HG03354 (cell line): ENCODE measurements around the gene ARSB.
"Not testable (repeated sequence)": the region's sequence is repeated elsewhere in the genome, so short reads cannot be mapped to it uniquely, and the experiment has no call there.

ENCODE experiments used
- ATAC-seq: cut with Tn5 transposase; IDR thresholded peaks from one replicate; pipeline ENCODE4 v1.9.1; 2021; ENCODE audit warnings: mild to moderate bottlenecking; ENCODE audit not compliant: unreplicated experiment, poor library complexity, severe bottlenecking

ARSB gene

DNA sequence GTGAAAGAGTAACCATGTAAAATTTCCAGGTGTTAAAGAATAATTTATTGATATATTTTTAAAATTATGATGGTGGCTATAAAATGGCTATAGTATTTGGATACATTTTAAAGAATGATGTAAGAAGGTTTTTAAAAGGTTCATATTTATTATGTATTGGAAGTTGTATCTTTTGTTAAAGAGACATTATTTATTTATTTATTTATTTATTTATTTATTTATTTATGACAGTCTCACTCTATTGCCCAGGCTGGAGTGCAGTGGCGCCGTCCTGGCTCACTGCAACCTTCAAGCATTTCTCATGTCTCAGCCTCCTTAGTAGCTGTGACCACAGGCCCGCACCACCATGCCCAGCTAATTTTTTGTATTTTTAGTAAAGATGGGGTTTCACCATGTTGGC, 247.0 kb downstream of the ARSB start:
- ATAC-seq: no peak

DNA sequence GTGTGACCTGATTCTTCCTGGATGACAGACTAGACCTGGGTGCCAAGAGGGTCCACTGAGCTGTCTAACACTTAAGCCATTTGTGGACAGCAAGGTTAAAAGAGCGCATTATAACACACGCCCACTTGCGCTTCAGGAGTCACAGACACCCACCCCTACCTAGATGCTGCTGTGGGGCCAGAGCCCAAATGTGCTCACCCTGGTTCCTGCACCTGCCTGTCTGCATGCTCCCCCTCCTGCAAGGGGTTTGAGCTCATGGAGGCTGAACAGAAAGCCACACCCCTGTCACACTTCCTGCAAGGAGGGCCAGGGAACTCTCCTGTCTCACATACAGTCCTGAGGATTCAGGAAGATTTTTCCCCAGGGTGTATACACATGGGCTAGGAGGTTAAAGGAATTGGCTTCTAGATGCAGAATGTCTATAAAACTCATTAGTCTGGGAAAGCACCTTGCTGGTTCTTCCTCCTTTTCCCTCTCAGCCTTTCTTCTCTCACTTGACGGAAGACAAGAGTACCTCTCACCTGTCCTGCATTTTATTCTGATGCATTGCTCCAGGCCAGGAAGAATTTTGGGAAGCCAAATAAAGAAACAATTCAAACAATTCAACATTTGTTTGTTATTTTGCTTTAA, 249.2 kb downstream of the ARSB start:
- ATAC-seq: no peak

DNA sequence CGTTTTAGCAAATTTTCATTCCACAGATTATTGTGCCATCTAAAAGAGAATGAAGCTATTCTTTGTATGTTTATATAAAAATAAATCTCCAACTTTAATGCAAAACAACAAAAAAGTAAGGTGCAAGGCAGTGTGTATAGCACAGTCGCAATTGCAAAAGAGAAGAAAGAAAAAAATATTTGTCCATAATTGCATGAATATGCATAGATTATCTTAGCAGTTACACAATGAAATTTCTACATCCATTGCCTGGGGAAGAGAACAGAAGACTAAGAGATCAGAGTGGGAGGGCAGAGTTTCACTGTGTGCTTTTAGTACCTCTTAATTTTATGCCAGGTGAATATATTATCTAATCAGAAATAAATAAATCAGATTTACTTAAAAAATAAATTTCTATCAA, 250.2 kb downstream of the ARSB start:
- no peak for ATAC-seq

DNA sequence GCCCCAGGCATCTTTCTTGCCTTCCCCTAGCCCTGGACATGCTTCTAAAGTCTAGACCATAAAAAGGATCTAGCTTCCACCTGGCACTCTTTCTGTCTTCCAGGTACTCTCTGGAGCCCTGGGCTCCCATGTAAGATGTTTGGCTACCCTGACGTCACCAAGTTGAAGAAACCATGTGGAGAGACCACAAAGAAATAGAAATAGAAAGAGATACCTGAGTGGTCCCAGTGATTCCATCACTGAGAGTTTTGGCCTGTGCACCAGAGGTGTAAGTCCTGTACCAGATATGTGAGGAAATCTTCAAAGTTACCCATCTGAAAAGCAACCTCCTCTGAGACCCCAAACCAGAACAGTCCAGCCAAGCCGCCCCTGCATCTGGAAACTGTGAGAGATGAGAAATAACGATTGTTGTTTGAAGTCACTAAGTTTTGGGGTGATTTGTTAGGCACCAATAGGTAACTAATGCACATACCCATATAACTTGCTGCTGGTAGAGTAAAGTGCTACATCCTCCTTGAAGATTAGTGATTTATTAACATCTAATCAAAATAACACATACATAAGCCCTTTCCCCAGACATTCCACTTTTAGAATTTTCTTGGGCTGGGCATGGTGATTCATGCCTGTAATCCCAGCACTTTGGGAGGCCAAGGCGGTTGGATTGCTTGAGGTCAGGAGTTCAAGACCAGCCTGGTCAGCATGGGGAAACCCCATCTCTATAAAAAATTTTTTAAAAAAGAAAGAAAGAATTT, 250.8 kb downstream of the ARSB start:
- ATAC-seq: peak; percentile 61

DNA sequence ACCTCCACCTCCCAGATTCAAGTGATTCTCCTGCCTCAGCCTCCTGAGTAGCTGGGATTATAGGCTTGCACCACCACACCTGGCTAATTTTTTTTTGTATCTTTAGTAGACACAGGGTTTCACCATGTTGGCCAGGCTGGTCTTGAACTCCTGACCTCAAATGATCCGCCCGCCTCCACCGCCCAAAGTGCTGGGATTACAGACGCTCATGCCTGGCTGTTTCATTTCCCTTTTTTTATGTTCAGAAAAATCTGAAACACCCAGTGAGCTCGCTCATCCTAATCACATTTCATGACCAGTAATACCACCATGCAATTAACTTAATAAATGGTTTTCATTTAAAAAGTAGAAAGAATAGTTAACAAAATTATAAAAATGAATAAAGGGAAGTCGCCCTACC, 252.4 kb downstream of the ARSB start:
- not testable (repeated sequence) for ATAC-seq

- ATAC-seq: no peak
Measured at GRCh38 chr5:78731884-78732283, 253.2 kb downstream of the ARSB start.

GRCh38 chr5:78730300-78731094, 254.6 kb downstream of the ARSB start:
- ATAC-seq: no peak

DNA sequence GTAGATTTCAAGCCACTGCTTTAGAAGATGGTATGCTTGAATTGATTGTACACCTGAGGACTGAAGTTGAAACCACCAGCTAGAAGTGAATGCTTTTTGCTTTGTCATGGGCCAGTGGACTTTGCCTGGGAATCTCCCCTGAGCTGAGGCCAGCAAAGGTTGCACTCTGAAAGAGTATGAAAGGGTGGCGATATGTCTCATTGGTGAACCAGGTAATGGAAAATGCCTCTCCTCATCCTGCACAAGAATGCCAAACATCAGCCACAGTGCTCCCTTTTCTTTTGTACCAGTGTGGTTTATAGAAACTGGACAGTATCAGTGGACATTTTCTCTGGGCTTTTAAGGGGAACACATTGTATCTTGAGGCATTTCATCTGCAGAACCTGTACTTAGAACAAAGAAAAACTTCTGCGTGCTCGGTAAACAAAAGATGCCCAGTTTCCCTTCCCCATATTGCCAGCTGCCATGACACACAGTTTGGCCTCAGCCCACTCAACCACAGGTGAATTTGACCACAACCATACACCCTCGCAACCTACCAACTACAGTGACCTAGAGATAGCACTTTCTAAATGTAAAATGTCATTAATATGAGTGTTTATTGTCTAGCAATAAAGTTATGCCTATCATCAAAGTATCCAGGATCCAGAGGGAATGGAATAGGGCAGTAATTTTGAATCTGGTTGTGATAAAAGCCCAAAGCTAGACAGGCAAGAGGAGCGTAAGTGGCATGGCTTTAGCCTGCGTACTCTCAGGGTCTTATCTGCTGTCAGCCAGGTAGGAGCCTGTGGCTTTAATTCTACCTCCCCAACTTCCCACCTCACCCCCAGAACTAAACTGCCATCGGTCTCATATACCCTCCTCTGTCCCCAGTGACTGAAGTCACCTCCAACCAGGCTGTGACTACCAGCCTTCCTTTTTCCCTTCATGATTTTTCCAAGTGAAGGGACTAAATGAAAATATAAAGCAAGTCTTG, 257.0 kb downstream of the ARSB start:
- ATAC-seq: peak; percentile 91
